ENCODE measurements around the gene WIPF1. TPM values are rescaled to one million over a fixed set of nuclear protein-coding genes. Genes with fewer than 3 reads are reported as not detected.

WIPF1 gene
- total RNA-seq, 1 experiment from 2014 or later, result 0.59 TPM

- no peak for ATAC-seq
- ChIA-PET CTCF (no interaction called here), RAD21 (ENCODE audit: low non-redundant PET in 1 of 2, low total read pairs in 2 of 2, uncharacterized antibody in 2 of 2, unreplicated experiment in 2 of 2) (no interaction called here)
Observed at GRCh38 chr2:174608866-174609214, 11.2 kb upstream of the WIPF1 start.

GRCh38 chr2:174607989-174608865 is 10.6 kb upstream of the WIPF1 start:
- no peaks in the 10 kb centered on the region for H3K27me3 ChIP-seq (ENCODE audit: insufficient read depth, low read length)
- H3K9me3 ChIP-seq (ENCODE audit: control insufficient read depth in 1 of 2, insufficient read depth in 1 of 2, low read depth in 1 of 2, low read length in 2 of 2), result no peaks in the 10 kb centered on the region
- H3K79me2 ChIP-seq (ENCODE audit: insufficient read depth, low read length), result no peaks in the 10 kb centered on the region
- no peak overlapping the region for H2AFZ ChIP-seq (ENCODE audit: low read depth, low read length, poor library complexity, severe bottlenecking)
- CTCF ChIA-PET, result no interaction called here
- H3K4me3 ChIP-seq (replicated peaks in 1 of 2; ENCODE audit: low read depth in 1 of 2, low read length in 2 of 2), result no peak overlapping the region
- no peaks in the 10 kb centered on the region for H3K9me2 ChIP-seq (ENCODE audit: insufficient read depth)
- H4K20me1 ChIP-seq (ENCODE audit: insufficient read depth), result no peaks in the 10 kb centered on the region
- H3K9ac ChIP-seq (ENCODE audit: low read length), result no peak overlapping the region
- no peak for ATAC-seq
- no peak overlapping the region for H3K4me2 ChIP-seq (ENCODE audit: low read length)
- no TSS peak for BruUV-seq (replicated peaks)
- RAD21 ChIA-PET (ENCODE audit: low non-redundant PET in 1 of 2, low total read pairs in 2 of 2, uncharacterized antibody in 2 of 2, unreplicated experiment in 2 of 2), result no interaction called here
- no peak for DNase-seq (ENCODE audit: low read depth, low spot score)
- intact Hi-C loops (cut with micrococcal nuclease), result no loop called here
- H3K4me1 ChIP-seq (ENCODE audit: control insufficient read depth in 1 of 2, insufficient read depth in 2 of 2, low read length in 2 of 2), result no peaks in the 10 kb centered on the region
- POLR2A ChIA-PET, result no interaction called here
- no peaks in the 10 kb centered on the region for H3K36me3 ChIP-seq (ENCODE audit: control insufficient read depth in 1 of 2, insufficient read depth in 2 of 2, low read length in 2 of 2)
- no peak overlapping the region for H3K27ac ChIP-seq (ENCODE audit: low read depth, low read length)
- TF ChIP-seq ZNF274 (IDR thresholded peaks at IDR 0.05; ENCODE audit: low read depth, low read length) (no peak), ZFX (IDR thresholded peaks at IDR 0.05) (no peak), CEBPB (IDR thresholded peaks at IDR 0.05; ENCODE audit: low read depth) (no peak), CTCF (IDR thresholded peaks at IDR 0.05 in 2 of 3, conservative IDR thresholded peaks at IDR 0.05 in 1 of 3; ENCODE audit: borderline replicate concordance in 1 of 3, insufficient read depth in 1 of 3, low read depth in 2 of 3, low read length in 2 of 3) (no peak), REST (IDR thresholded peaks at IDR 0.05; ENCODE audit: low read depth) (no peak), ELF1 (IDR thresholded peaks at IDR 0.05; ENCODE audit: borderline replicate concordance, low read depth) (no peak), ZBTB33 (IDR thresholded peaks at IDR 0.05; ENCODE audit: extremely low read depth, insufficient replicate concordance, low read length) (no peak), EZH2phosphoT487 (IDR thresholded peaks at IDR 0.05; ENCODE audit: borderline replicate concordance) (no peak), SIN3A (IDR thresholded peaks at IDR 0.05; ENCODE audit: low read depth) (no peak), POLR2AphosphoS5 (IDR thresholded peaks at IDR 0.05; ENCODE audit: low read depth, low read length) (no peak)

More at GRCh38 chr2:174608866-174609214, 11.2 kb upstream of the WIPF1 start:
- Histone ChIP-seq H3K27ac (ENCODE audit: low read depth, low read length) (no peak overlapping the region), H3K4me2 (ENCODE audit: low read length) (no peak overlapping the region), H3K9me2 (ENCODE audit: insufficient read depth) (no peaks in the 10 kb centered on the region), H3K9ac (ENCODE audit: low read length) (no peak overlapping the region), H4K20me1 (ENCODE audit: insufficient read depth) (no peaks in the 10 kb centered on the region), H2AFZ (ENCODE audit: low read depth, low read length, poor library complexity, severe bottlenecking) (no peak overlapping the region), H3K27me3 (ENCODE audit: insufficient read depth, low read length) (no peaks in the 10 kb centered on the region), H3K9me3 (ENCODE audit: control insufficient read depth in 1 of 2, insufficient read depth in 1 of 2, low read depth in 1 of 2, low read length in 2 of 2) (no peaks in the 10 kb centered on the region), H3K79me2 (ENCODE audit: insufficient read depth, low read length) (no peaks in the 10 kb centered on the region), H3K36me3 (ENCODE audit: control insufficient read depth in 1 of 2, insufficient read depth in 2 of 2, low read length in 2 of 2) (no peaks in the 10 kb centered on the region), H3K4me1 (ENCODE audit: control insufficient read depth in 1 of 2, insufficient read depth in 2 of 2, low read length in 2 of 2) (no peaks in the 10 kb centered on the region), H3K4me3 (replicated peaks in 1 of 2; ENCODE audit: low read depth in 1 of 2, low read length in 2 of 2) (no peak overlapping the region)
- intact Hi-C loops (cut with micrococcal nuclease), result no loop called here
- POLR2A ChIA-PET, result no interaction called here
- no peak for DNase-seq (ENCODE audit: low read depth, low spot score)
- TF ChIP-seq EGR1 (IDR thresholded peaks at IDR 0.05; ENCODE audit: low read depth) (no peak), ZNF274 (IDR thresholded peaks at IDR 0.05; ENCODE audit: low read depth, low read length) (no peak), SP1 (IDR thresholded peaks at IDR 0.05; ENCODE audit: low read depth) (no peak)
- BruUV-seq (replicated peaks), result no TSS peak

All from HCT116 (cell line).